Neural cell (in vitro differentiated cells): ENCODE data around the gene KITLG.

ENCODE experiments used
- EP300 ChIP-seq: fragments of 450-650 bp; conservative IDR thresholded peaks from 2 replicates; pipeline ENCODE4 v1.6.1; 2014; ENCODE audit warnings: antibody characterized with exemption, mild to moderate bottlenecking, moderate library complexity; ENCODE audit not compliant: poor library complexity, severe bottlenecking
- EZH2 ChIP-seq: fragments of 200-600, 300-800 bp; shearing (Covaris generic), sonication (generic); IDR thresholded peaks from 2 replicates; pipeline ENCODE4 v1.6.1; 2014; ENCODE audit warnings: antibody characterized with exemption, low read length, borderline replicate concordance, mild to moderate bottlenecking; ENCODE audit not compliant: insufficient read depth, poor library complexity, severe bottlenecking
- MXI1 ChIP-seq: fragments of 450-650 bp; conservative IDR thresholded peaks from 2 replicates; pipeline ENCODE4 v1.6.1; 2014; ENCODE audit warnings: antibody characterized with exemption, mild to moderate bottlenecking; ENCODE audit not compliant: poor library complexity, severe bottlenecking
- POLR2AphosphoS5 ChIP-seq: IDR thresholded peaks from 2 replicates; pipeline ENCODE4 v1.6.1; 2012
- RAD21 ChIP-seq: fragments of 450-650 bp; conservative IDR thresholded peaks from 2 replicates; pipeline ENCODE4 v1.6.1; 2014; ENCODE audit warnings: antibody characterized with exemption, mild to moderate bottlenecking, moderate library complexity
- TF ChIP-seq, protein P1 (sequence below): fragments of 450-650 bp; IDR thresholded peaks from 2 replicates; pipeline ENCODE4 v1.5.1; 2014; ENCODE audit warnings: antibody characterized with exemption, mild to moderate bottlenecking, moderate library complexity; ENCODE audit not compliant: poor library complexity, severe bottlenecking

DNA sequence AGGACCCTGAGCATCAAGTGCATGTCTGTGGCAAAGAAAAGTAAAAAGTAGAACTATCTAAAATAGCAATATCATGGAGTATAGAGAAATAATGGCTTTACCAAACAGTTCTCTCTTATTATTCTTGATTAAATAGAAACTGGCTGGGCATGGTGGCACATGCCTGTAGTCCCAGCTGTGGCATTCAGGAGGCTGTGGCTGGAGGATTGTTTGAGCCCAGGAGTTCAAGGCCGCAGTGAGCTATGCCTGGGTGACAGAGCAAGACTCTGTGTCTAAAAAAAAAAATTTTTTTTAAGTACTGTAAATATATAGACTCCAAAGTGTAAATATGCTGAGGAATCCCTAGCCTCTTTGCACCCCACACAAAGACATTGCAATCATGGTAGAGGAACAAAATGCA is 121.9 kb downstream of the KITLG start:
- TF ChIP-seq, protein P1, sequence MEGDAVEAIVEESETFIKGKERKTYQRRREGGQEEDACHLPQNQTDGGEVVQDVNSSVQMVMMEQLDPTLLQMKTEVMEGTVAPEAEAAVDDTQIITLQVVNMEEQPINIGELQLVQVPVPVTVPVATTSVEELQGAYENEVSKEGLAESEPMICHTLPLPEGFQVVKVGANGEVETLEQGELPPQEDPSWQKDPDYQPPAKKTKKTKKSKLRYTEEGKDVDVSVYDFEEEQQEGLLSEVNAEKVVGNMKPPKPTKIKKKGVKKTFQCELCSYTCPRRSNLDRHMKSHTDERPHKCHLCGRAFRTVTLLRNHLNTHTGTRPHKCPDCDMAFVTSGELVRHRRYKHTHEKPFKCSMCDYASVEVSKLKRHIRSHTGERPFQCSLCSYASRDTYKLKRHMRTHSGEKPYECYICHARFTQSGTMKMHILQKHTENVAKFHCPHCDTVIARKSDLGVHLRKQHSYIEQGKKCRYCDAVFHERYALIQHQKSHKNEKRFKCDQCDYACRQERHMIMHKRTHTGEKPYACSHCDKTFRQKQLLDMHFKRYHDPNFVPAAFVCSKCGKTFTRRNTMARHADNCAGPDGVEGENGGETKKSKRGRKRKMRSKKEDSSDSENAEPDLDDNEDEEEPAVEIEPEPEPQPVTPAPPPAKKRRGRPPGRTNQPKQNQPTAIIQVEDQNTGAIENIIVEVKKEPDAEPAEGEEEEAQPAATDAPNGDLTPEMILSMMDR, result no peak
- no peak for TF ChIP-seq MXI1
- TF ChIP-seq RAD21, result no peak
- TF ChIP-seq EP300, result no peak
- no peak for TF ChIP-seq EZH2
- no peak for TF ChIP-seq POLR2AphosphoS5
